Ammon's horn (tissue), 1 donor: Measurements from ENCODE around the gene LIPC.

Experiments used
- DNase-seq: peaks from one replicate; pipeline ENCODE4 v3.0.0-alpha.2; 2016; ENCODE audit warnings: low spot score

LIPC gene

GRCh38 chr15:58517682-58518525, 86.1 kb downstream of the LIPC start:
- DNase-seq: peak; percentile 63

GRCh38 chr15:58518626-58519025, 86.8 kb downstream of the LIPC start:
- DNase-seq: no peak

GRCh38 chr15:58519516-58519915, 87.7 kb downstream of the LIPC start:
- no peak for DNase-seq

GRCh38 chr15:58520464-58520863, 88.7 kb downstream of the LIPC start:
- no peak for DNase-seq

GRCh38 chr15:58520936-58521292, 89.1 kb downstream of the LIPC start:
- no peak for DNase-seq

- DNase-seq: peak; percentile 83
Measured at GRCh38 chr15:58521293-58521991, 89.7 kb downstream of the LIPC start.

GRCh38 chr15:58522391-58522790, 90.6 kb downstream of the LIPC start:
- DNase-seq: peak; percentile 89

- no peak for DNase-seq
Measured at GRCh38 chr15:58522865-58523264, 91.1 kb downstream of the LIPC start.

GRCh38 chr15:58523634-58524033, 91.8 kb downstream of the LIPC start:
- no peak for DNase-seq

GRCh38 chr15:58524247-58524646, 92.5 kb downstream of the LIPC start:
- no peak for DNase-seq

GRCh38 chr15:58525991-58526421, 94.2 kb downstream of the LIPC start:
- no peak for DNase-seq

GRCh38 chr15:58526647-58527192, 94.9 kb downstream of the LIPC start:
- DNase-seq: peak; percentile 74

GRCh38 chr15:58527573-58528187, 95.9 kb downstream of the LIPC start:
- no peak for DNase-seq

- no peak for DNase-seq
Measured at GRCh38 chr15:58528188-58528870, 96.5 kb downstream of the LIPC start.

- DNase-seq: no peak
Measured at GRCh38 chr15:58529041-58529440, 97.2 kb downstream of the LIPC start.

- no peak for DNase-seq
Measured at GRCh38 chr15:58530056-58530590, 98.3 kb downstream of the LIPC start.

- no peak for DNase-seq
Measured at GRCh38 chr15:58532126-58532525, 100.3 kb downstream of the LIPC start.

- no peak for DNase-seq
Measured at GRCh38 chr15:58534556-58534955, 102.8 kb downstream of the LIPC start.

- DNase-seq: no peak
Measured at GRCh38 chr15:58535337-58535736, 103.5 kb downstream of the LIPC start.

- DNase-seq: no peak
Measured at GRCh38 chr15:58535894-58536293, 104.1 kb downstream of the LIPC start.

GRCh38 chr15:58536414-58536813, 104.6 kb downstream of the LIPC start:
- no peak for DNase-seq

- DNase-seq: no peak
Measured at GRCh38 chr15:58537033-58537432, 105.2 kb downstream of the LIPC start.
